Kidney (tissue), 14 donors: ENCODE measurements around the gene EIF5A2. TPM values are rescaled to one million over a fixed set of nuclear protein-coding genes. Genes with fewer than 3 reads are reported as not detected.
"Not testable (repeated sequence)": the region's sequence is repeated elsewhere in the genome, so short reads cannot be mapped to it uniquely, and the experiment has no call there.

Source experiments
- DNase-seq, 5 donors: peaks; one replicate each; pipeline ENCODE4 v3.0.0-alpha.2; 2013 to 2020
- FAIRE-seq: peaks from 2 replicates; lab custom pipeline; 2012; peaks lifted over from hg19 to GRCh38; lab: Jason Lieb, UNC
- H3K27ac ChIP-seq, 2 donors: one replicate each; pipeline ENCODE4 v1.7.0; 2013; ENCODE audit warnings: low read depth in 2 of 2, low read length in 2 of 2, inconsistent platforms in 1 of 2
- H3K27me3 ChIP-seq: one replicate; pipeline ENCODE4 v1.7.1; 2013; ENCODE audit warnings: low read length, inconsistent platforms; ENCODE audit not compliant: control insufficient read depth, insufficient read depth
- H3K36me3 ChIP-seq, 3 donors: one replicate each; pipeline versions ENCODE4 v1.7.0 to v1.7.1; 2013; ENCODE audit warnings: low read length in 3 of 3, control low read depth in 1 of 3, inconsistent platforms in 1 of 3; ENCODE audit not compliant: insufficient read depth in 3 of 3, control insufficient read depth in 2 of 3
- H3K4me1 ChIP-seq, 3 donors: one replicate each; pipeline versions ENCODE4 v1.7.0 to v1.7.1; 2013; ENCODE audit warnings: low read length in 3 of 3, inconsistent platforms in 1 of 3, low read depth in 1 of 3; ENCODE audit not compliant: control insufficient read depth in 2 of 3, insufficient read depth in 2 of 3
- H3K4me3 ChIP-seq, 3 donors: one replicate each; pipeline versions ENCODE4 v1.7.0 to v1.8.1; 2013; ENCODE audit warnings: low read length in 3 of 3, control low read depth in 1 of 3, inconsistent platforms in 1 of 3
- H3K9ac ChIP-seq, 3 donors: one replicate each; pipeline versions ENCODE4 v1.7.0 to v1.7.1; 2013; ENCODE audit warnings: low read length in 3 of 3, control low read depth in 1 of 3, inconsistent platforms in 1 of 3
- H3K9me3 ChIP-seq, 3 donors: one replicate each; pipeline versions ENCODE4 v1.7.0 to v1.7.1; 2013; ENCODE audit warnings: low read length in 3 of 3, control low read depth in 1 of 3, inconsistent platforms in 1 of 3; ENCODE audit not compliant: control insufficient read depth in 2 of 3, insufficient read depth in 1 of 3
- CTCF ChIP-seq: IDR thresholded peaks from 3 replicates; pipeline ENCODE4 v1.5.1; 2012; ENCODE audit warnings: mild to moderate bottlenecking, moderate library complexity, borderline replicate concordance; ENCODE audit not compliant: insufficient read depth; ENCODE audit errors: extremely low read depth
- intact Hi-C: fragments of 100-400 bp; cut with DNase I; formaldehyde crosslinking; loops from one replicate; pipeline ENCODE4 v1.11.1; 2022
- polyA plus RNA-seq: library from polyadenylated mRNA; stranded (reverse); fragments of 350-450 nt; fragmentation: Illumina TruSeq; extraction: RNeasy Lipid Tissue Mini Kit (QIAGEN cat#74804); gene quantifications from one replicate; pipeline ENCODE4 v1.2.3, GENCODE V29; 2014; ENCODE audit warnings: low read depth, low replicate concordance; ENCODE audit not compliant: insufficient read depth
- total RNA-seq: library from RNA; stranded (reverse); fragmentation: NEBNext Ultra II Directional; extraction: Animal tissue kit (Norgen Biotek cat#: 25700); gene quantifications from one replicate; pipeline ENCODE4 v1.2.1, GENCODE V29; 2021
- donor health status: control.
- donor health status: control.
- donor health status: control.
- donor health status: control.
- donor health status: control.
- donor health status: DM: yes; HTN: yes; CAD: no.
- donor health status: Normal renal cell carcinoma (clear cell type).

EIF5A2 gene
- total and polyA plus RNA-seq, 2 donors from 2014 or later = 6.1 to 11.2 TPM

- no peak overlapping the region for H3K27ac ChIP-seq
- DNase-seq (no peak), FAIRE-seq (no peak)
- intact Hi-C loops = no loop called here
- no peaks in the 10 kb centered on the region for H3K9me3 ChIP-seq
- H3K9ac ChIP-seq = no peak overlapping the region
- TF ChIP-seq CTCF = no peak
- H3K36me3 ChIP-seq = no peaks in the 10 kb centered on the region
- H3K4me3 ChIP-seq = no peak overlapping the region
- H3K27me3 ChIP-seq = no peaks in the 10 kb centered on the region
- no peaks in the 10 kb centered on the region for H3K4me1 ChIP-seq
Measured at GRCh38 chr3:170903123-170903522, 5.3 kb downstream of the EIF5A2 start.

GRCh38 chr3:170899455-170899854, 9.0 kb downstream of the EIF5A2 start:
- intact Hi-C loops = no loop called here
- no peak for FAIRE-seq
- no peaks in the 10 kb centered on the region for H3K36me3 ChIP-seq

GRCh38 chr3:170897978-170898377, 10.5 kb downstream of the EIF5A2 start:
- no peaks in the 10 kb centered on the region for H3K4me1 ChIP-seq
- H3K9ac ChIP-seq = no peak overlapping the region
- no peaks in the 10 kb centered on the region for H3K27me3 ChIP-seq
- intact Hi-C loops = no loop called here
- no peaks in the 10 kb centered on the region for H3K9me3 ChIP-seq
- H3K4me3 ChIP-seq = no peak overlapping the region
- H3K36me3 ChIP-seq = no peaks in the 10 kb centered on the region
- FAIRE-seq = no peak
- TF ChIP-seq CTCF = no peak
- H3K27ac ChIP-seq = no peak overlapping the region
- DNase-seq = no peak

More at GRCh38 chr3:170899455-170899854, 9.0 kb downstream of the EIF5A2 start:
- no peak overlapping the region for H3K9ac ChIP-seq
- H3K4me3 ChIP-seq = no peak overlapping the region
- no peaks in the 10 kb centered on the region for H3K27me3 ChIP-seq
- H3K4me1 ChIP-seq = no peaks in the 10 kb centered on the region
- H3K27ac ChIP-seq = no peak overlapping the region
- DNase-seq = no peak
- no peaks in the 10 kb centered on the region for H3K9me3 ChIP-seq
- TF ChIP-seq CTCF = no peak

- intact Hi-C loops, H3K36me3 ChIP-seq, DNase-seq, FAIRE-seq, H3K4me3 ChIP-seq, H3K27ac ChIP-seq, H3K9ac ChIP-seq, H3K9me3 ChIP-seq, H3K27me3 ChIP-seq, H3K4me1 ChIP-seq: not testable (repeated sequence)
Measured at GRCh38 chr3:170897199-170897598, 11.2 kb downstream of the EIF5A2 start.
